Measurements from ENCODE around the gene FHIT.

- TF ChIP-seq CTCF (IDR thresholded peaks at IDR 0.05) (no peak), POLR2AphosphoS5 (IDR thresholded peaks at IDR 0.05) (no peak), EP300 (IDR thresholded peaks at IDR 0.05) (no peak)
Observed at GRCh38 chr3:60775985-60776384, 475.3 kb downstream of the FHIT start.

Data from esophagus muscularis mucosa (tissue), 4 donors.